ENCODE data around the gene KLHL6. TPM values are rescaled to one million over a fixed set of nuclear protein-coding genes. Genes with fewer than 3 reads are reported as not detected.

Gene KLHL6
- total RNA-seq, 1 donor from 2014 or later = not detected

- TF ChIP-seq CTCF (IDR thresholded peaks at IDR 0.05) = no peak
- Mint-ChIP-seq H3K9me3 (ENCODE audit: unreplicated experiment) (peaks cover 20% of the 10 kb centered on the region), H3K36me3 (ENCODE audit: unreplicated experiment) (peaks cover 10% of the 10 kb centered on the region), H3K27ac (ENCODE audit: unreplicated experiment) (no peak overlapping the region), H3K27me3 (ENCODE audit: unreplicated experiment) (peaks cover 57% of the 10 kb centered on the region), H3K4me3 (ENCODE audit: unreplicated experiment) (no peak overlapping the region), H3K4me1 (ENCODE audit: unreplicated experiment) (no peaks in the 10 kb centered on the region)
- DNase-seq (ENCODE audit: extremely low spot score, unreplicated experiment) = peak; percentile 6
Measured at GRCh38 chr3:183439515-183439914, 116.0 kb downstream of the KLHL6 start.

GRCh38 chr3:183438735-183439134 is 116.8 kb downstream of the KLHL6 start:
- peaks cover 8% of the 10 kb centered on the region for H3K36me3 Mint-ChIP-seq (ENCODE audit: unreplicated experiment)
- no peak for TF ChIP-seq CTCF (IDR thresholded peaks at IDR 0.05)

GRCh38 chr3:183437666-183438564 is 117.6 kb downstream of the KLHL6 start:
- H3K9me3 Mint-ChIP-seq (ENCODE audit: unreplicated experiment) = peaks cover 8% of the 10 kb centered on the region
- H3K4me1 Mint-ChIP-seq (ENCODE audit: unreplicated experiment) = no peaks in the 10 kb centered on the region
- peak; percentile 34 for DNase-seq (ENCODE audit: extremely low spot score, unreplicated experiment)
- TF ChIP-seq CTCF (IDR thresholded peaks at IDR 0.05) = no peak
- no peaks in the 10 kb centered on the region for H3K36me3 Mint-ChIP-seq (ENCODE audit: unreplicated experiment)
- H3K27ac Mint-ChIP-seq (ENCODE audit: unreplicated experiment) = no peak overlapping the region
- H3K27me3 Mint-ChIP-seq (ENCODE audit: unreplicated experiment) = peaks cover 58% of the 10 kb centered on the region
- H3K4me3 Mint-ChIP-seq (ENCODE audit: unreplicated experiment) = no peak overlapping the region

More at GRCh38 chr3:183438735-183439134, 116.8 kb downstream of the KLHL6 start:
- Mint-ChIP-seq H3K4me3 (ENCODE audit: unreplicated experiment) (no peak overlapping the region), H3K27ac (ENCODE audit: unreplicated experiment) (no peak overlapping the region), H3K4me1 (ENCODE audit: unreplicated experiment) (no peaks in the 10 kb centered on the region), H3K9me3 (ENCODE audit: unreplicated experiment) (peaks cover 15% of the 10 kb centered on the region), H3K27me3 (ENCODE audit: unreplicated experiment) (peaks cover 58% of the 10 kb centered on the region)
- peak; percentile 68 for DNase-seq (ENCODE audit: extremely low spot score, unreplicated experiment)

Other genes starting within 250 kb of the KLHL6 start
- 1.7 and 2.4 TPM in 2 replicates for gene MCF2L2, start 127.1 kb downstream of the KLHL6 start, total RNA-seq
- gene KLHL24, start 79.9 kb upstream of the KLHL6 start, total RNA-seq = 101 and 105 TPM in 2 replicates
- 40.8 and 41.4 TPM in 2 replicates for gene YEATS2, start 142.1 kb upstream of the KLHL6 start, total RNA-seq